Activated naive CD4-positive, alpha-beta T cell treated with anti-CD3 and anti-CD28 coated beads, Interleukin-2, amount 50 U/mL, for 24 hours (primary cell): ENCODE data around the gene TDRD10.
A peak's percentile ranks its signal among the peaks of the same experiment; 100 is the strongest.

Experiments
- H3K27ac Mint-ChIP-seq: one replicate; pipeline ENCODE4 v1.8.0; 2021; ENCODE audit warnings: mild to moderate bottlenecking, mixed read lengths
- H3K27me3 Mint-ChIP-seq: one replicate; pipeline ENCODE4 v1.8.0; 2021; ENCODE audit warnings: mixed read lengths
- H3K36me3 Mint-ChIP-seq: one replicate; pipeline ENCODE4 v1.8.0; 2021; ENCODE audit warnings: mixed read lengths
- H3K4me1 Mint-ChIP-seq: one replicate; pipeline ENCODE4 v1.8.0; 2021; ENCODE audit warnings: mixed read lengths
- H3K4me3 Mint-ChIP-seq: one replicate; pipeline ENCODE4 v1.8.0; 2021; ENCODE audit warnings: mild to moderate bottlenecking, mixed read lengths
- H3K9me3 Mint-ChIP-seq: one replicate; pipeline ENCODE4 v1.8.0; 2021; ENCODE audit warnings: mixed read lengths

The TDRD10 gene

GRCh38 chr1:154502066-154502743 lies at the start of gene TDRD10, which contains the start of gene SHE:
Gene TDRD10, plus strand, starts transcription at chr1:154502219. Its CDS starts 4,685 bp downstream, at chr1:154506904.
Gene SHE, minus strand, starts transcription at chr1:154502412. Its CDS starts 386 bp downstream, at chr1:154502026.
- Mint-ChIP-seq H3K4me1 (peaks cover 5% of the 10 kb centered on the region), H3K27me3 (peaks cover 29% of the 10 kb centered on the region), H3K9me3 (no peaks in the 10 kb centered on the region), H3K4me3 (peak within 1 kb of the TSS; percentile 66), H3K36me3 (no peaks in the 10 kb centered on the region), H3K27ac (peak within 1 kb of the TSS; percentile 59)

GRCh38 chr1:154453161-154453560 lies 48.9 kb upstream of the TDRD10 start:
- Mint-ChIP-seq H3K4me3 (no peak overlapping the region), H3K36me3 (peaks cover 28% of the 10 kb centered on the region), H3K27me3 (no peaks in the 10 kb centered on the region), H3K9me3 (no peaks in the 10 kb centered on the region), H3K27ac (no peak overlapping the region), H3K4me1 (peaks cover 25% of the 10 kb centered on the region)

GRCh38 chr1:154453574-154454352 lies 48.3 kb upstream of the TDRD10 start:
- Mint-ChIP-seq H3K4me1 (peaks cover 25% of the 10 kb centered on the region), H3K36me3 (peaks cover 28% of the 10 kb centered on the region), H3K27me3 (no peaks in the 10 kb centered on the region), H3K27ac (no peak overlapping the region), H3K9me3 (no peaks in the 10 kb centered on the region), H3K4me3 (no peak overlapping the region)

- Mint-ChIP-seq H3K27me3 (no peaks in the 10 kb centered on the region), H3K4me1 (peaks cover 29% of the 10 kb centered on the region), H3K9me3 (no peaks in the 10 kb centered on the region), H3K36me3 (peaks cover 28% of the 10 kb centered on the region), H3K4me3 (no peak overlapping the region), H3K27ac (peak overlapping the region; percentile 21)
These were observed 47.5 kb upstream of the TDRD10 start for GRCh38 chr1:154454386-154455120.

GRCh38 chr1:154456631-154457030 lies 45.4 kb upstream of the TDRD10 start:
- Mint-ChIP-seq H3K27ac (no peak overlapping the region), H3K4me1 (peaks cover 47% of the 10 kb centered on the region)

GRCh38 chr1:154459080-154459479 lies 42.9 kb upstream of the TDRD10 start:
- H3K27me3 Mint-ChIP-seq = no peaks in the 10 kb centered on the region
- peaks cover 48% of the 10 kb centered on the region for H3K4me1 Mint-ChIP-seq
- peaks cover 12% of the 10 kb centered on the region for H3K36me3 Mint-ChIP-seq
- no peak overlapping the region for H3K27ac Mint-ChIP-seq
- no peak overlapping the region for H3K4me3 Mint-ChIP-seq
- H3K9me3 Mint-ChIP-seq = no peaks in the 10 kb centered on the region

More at GRCh38 chr1:154456631-154457030, 45.4 kb upstream of the TDRD10 start:
- H3K9me3 Mint-ChIP-seq = no peaks in the 10 kb centered on the region
- no peak overlapping the region for H3K4me3 Mint-ChIP-seq
- H3K36me3 Mint-ChIP-seq = peaks cover 24% of the 10 kb centered on the region
- no peaks in the 10 kb centered on the region for H3K27me3 Mint-ChIP-seq

- Mint-ChIP-seq H3K36me3 (peaks cover 7% of the 10 kb centered on the region), H3K4me3 (no peak overlapping the region), H3K27ac (peak overlapping the region; percentile 69), H3K27me3 (no peaks in the 10 kb centered on the region), H3K4me1 (peaks cover 59% of the 10 kb centered on the region), H3K9me3 (no peaks in the 10 kb centered on the region)
These were observed 41.2 kb upstream of the TDRD10 start for GRCh38 chr1:154460695-154461260.

- Mint-ChIP-seq H3K4me1 (peaks cover 87% of the 10 kb centered on the region), H3K27me3 (no peaks in the 10 kb centered on the region), H3K9me3 (no peaks in the 10 kb centered on the region), H3K27ac (peak overlapping the region; percentile 84), H3K4me3 (peak overlapping the region; percentile 62), H3K36me3 (no peaks in the 10 kb centered on the region)
These were observed 38.5 kb upstream of the TDRD10 start for GRCh38 chr1:154463512-154463990.

GRCh38 chr1:154465621-154466195 lies 36.3 kb upstream of the TDRD10 start:
- no peaks in the 10 kb centered on the region for H3K36me3 Mint-ChIP-seq
- no peaks in the 10 kb centered on the region for H3K9me3 Mint-ChIP-seq
- peak overlapping the region; percentile 6 for H3K4me3 Mint-ChIP-seq
- peak overlapping the region; percentile 74 for H3K27ac Mint-ChIP-seq
- H3K4me1 Mint-ChIP-seq = peaks cover 82% of the 10 kb centered on the region
- no peaks in the 10 kb centered on the region for H3K27me3 Mint-ChIP-seq

GRCh38 chr1:154466206-154466605 lies 35.8 kb upstream of the TDRD10 start:
- Mint-ChIP-seq H3K4me1 (peaks cover 77% of the 10 kb centered on the region), H3K9me3 (no peaks in the 10 kb centered on the region), H3K27me3 (no peaks in the 10 kb centered on the region), H3K4me3 (peak overlapping the region; percentile 6), H3K27ac (peak overlapping the region; percentile 74), H3K36me3 (no peaks in the 10 kb centered on the region)

GRCh38 chr1:154466921-154467417 lies 35.0 kb upstream of the TDRD10 start:
- peak overlapping the region; percentile 46 for H3K27ac Mint-ChIP-seq
- peaks cover 72% of the 10 kb centered on the region for H3K4me1 Mint-ChIP-seq
- no peaks in the 10 kb centered on the region for H3K36me3 Mint-ChIP-seq

GRCh38 chr1:154467434-154468102 lies 34.5 kb upstream of the TDRD10 start:
- H3K27ac Mint-ChIP-seq = peak overlapping the region; percentile 17
- H3K9me3 Mint-ChIP-seq = no peaks in the 10 kb centered on the region
- H3K36me3 Mint-ChIP-seq = no peaks in the 10 kb centered on the region
- peaks cover 69% of the 10 kb centered on the region for H3K4me1 Mint-ChIP-seq
- no peaks in the 10 kb centered on the region for H3K27me3 Mint-ChIP-seq
- H3K4me3 Mint-ChIP-seq = no peak overlapping the region

More at GRCh38 chr1:154466921-154467417, 35.0 kb upstream of the TDRD10 start:
- Mint-ChIP-seq H3K27me3 (no peaks in the 10 kb centered on the region), H3K4me3 (no peak overlapping the region), H3K9me3 (no peaks in the 10 kb centered on the region)

- Mint-ChIP-seq H3K9me3 (no peaks in the 10 kb centered on the region), H3K4me1 (peaks cover 59% of the 10 kb centered on the region), H3K27ac (peak overlapping the region; percentile 51), H3K36me3 (no peaks in the 10 kb centered on the region), H3K27me3 (no peaks in the 10 kb centered on the region), H3K4me3 (no peak overlapping the region)
These were observed 33.3 kb upstream of the TDRD10 start for GRCh38 chr1:154468535-154469250.
